Hippocampal formation (tissue), 2 donors: ENCODE measurements around the gene CCDC3.

Source experiments
- DNase-seq, 2 donors: peaks; one replicate each; lab custom pipeline; 2025; lab: John Stamatoyannopoulos, UW

The CCDC3 gene

DNA sequence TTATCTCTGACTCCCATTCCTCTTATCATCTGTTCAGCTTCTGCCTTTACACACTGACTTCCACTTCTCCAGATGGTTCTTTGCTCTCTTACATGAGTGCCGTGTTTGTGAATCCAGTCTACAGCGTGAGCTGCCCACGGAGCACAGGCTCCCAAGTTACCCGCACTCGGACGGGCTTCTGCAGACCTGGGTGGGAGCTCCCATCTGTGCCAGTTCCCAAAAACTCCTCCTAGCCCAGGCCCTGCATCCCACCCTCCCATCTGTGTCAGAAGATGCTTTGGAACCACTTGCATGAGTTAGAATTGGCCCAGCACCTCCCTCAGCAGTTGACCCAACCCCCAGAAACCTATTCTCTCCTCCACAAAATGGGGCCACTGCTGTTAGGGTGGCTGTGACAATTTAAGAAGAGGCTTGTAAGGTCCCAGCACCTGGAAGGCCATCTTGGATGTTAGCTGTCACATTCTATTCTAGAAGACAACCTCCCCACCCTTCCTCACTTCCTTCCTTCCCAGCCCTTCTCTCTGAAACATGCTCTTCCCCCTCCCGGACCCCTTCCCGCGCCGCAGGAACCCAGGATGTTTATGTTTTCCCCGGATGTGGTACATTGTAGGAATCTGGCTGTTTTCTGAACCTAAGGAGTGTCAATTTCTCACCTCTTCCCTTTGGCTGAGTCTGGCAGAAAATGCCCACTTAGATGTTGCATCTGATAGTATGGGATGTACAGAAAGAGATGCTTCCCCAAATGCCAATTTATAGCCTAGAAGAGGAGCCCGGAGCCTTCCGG, 79.2 kb downstream of the CCDC3 start:
- DNase-seq, result peak in 1 of 2 donors; percentile 46

DNA sequence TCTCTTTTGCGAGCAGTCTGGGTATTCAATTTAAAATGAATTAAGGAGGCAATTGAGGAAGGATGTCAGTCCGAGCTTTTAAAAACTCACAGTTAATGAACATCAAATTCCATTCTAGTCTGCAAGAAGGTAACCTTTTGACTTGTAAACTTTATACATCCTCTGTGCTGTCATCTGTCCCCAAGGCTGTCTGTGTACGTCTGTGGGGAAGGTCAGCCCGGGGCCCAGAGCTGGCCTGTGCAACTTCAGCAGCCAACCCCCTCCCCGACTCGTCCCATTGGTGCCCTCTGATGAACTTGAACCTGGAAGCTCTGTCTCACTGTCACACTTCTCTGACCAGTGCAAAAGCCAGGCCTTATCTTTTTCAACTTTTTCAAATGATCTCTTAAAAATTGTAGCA, 80.3 kb downstream of the CCDC3 start:
- DNase-seq, result no peak

DNA sequence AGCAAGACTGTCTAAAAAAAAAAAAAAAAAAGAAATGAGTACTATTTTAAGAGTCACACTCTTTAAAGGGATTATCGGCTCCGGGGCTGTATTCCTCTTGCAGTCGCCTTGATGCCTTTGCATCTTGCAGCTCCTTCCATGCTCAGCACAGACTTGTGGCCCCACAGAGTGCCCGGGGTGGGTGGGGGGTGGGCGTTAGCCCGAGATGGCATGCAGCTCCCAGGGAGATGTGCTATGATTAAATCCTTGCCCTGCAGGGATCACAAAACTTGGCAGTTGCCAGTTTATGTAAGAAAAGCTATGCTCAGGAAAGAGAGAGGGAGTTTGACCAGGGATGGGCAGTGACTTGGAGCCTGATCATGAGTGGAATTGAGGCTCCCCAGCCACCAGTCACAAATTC, 81.9 kb downstream of the CCDC3 start:
- DNase-seq, result no peak

DNA sequence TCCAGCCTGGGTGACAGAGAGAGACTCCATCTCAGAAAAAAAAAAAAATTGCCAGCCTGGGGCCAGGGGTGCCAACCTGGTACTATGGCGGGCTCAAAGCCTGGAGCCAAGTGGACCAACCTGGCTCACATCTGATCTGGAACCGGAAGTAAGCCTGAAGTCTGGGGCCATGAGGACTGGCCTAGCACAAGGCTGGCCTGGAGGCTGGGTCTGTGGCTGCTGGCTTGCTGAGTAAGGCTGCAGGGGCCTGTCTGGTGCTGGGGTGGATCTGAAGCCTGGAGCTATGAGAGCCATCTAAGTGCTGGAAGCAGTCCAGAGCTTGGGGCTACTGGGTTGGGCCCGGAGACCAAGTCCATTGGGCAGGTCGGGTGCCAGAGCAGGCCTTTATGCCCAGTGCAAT, 84.9 kb downstream of the CCDC3 start:
- DNase-seq, result no peak

DNA sequence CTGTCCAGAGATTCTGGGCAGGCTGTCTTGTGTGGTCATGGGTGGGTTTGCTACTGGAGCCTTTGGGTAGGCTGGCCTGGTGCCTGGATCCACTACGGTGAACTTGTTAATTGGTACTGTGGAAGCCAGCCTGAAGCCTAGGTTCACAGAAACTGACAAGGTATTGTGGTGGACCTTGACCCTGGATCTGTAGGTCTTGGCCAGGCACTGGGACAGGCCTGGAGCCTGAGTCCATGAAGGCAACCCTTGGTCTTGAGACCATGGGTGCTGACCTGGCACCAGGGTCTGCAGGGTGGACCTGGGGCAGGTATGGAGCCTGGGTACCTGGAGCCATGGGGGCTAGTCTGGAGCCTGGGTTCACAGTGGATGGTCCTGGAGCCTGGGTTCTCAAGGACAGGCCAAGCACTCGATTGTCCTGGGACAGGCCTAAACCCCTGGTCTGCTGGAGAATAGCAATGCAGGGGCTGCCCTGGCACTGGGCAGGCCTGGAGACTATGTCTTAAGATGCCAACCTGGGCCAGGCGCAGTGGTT, 85.8 kb downstream of the CCDC3 start:
- no peak for DNase-seq

DNA sequence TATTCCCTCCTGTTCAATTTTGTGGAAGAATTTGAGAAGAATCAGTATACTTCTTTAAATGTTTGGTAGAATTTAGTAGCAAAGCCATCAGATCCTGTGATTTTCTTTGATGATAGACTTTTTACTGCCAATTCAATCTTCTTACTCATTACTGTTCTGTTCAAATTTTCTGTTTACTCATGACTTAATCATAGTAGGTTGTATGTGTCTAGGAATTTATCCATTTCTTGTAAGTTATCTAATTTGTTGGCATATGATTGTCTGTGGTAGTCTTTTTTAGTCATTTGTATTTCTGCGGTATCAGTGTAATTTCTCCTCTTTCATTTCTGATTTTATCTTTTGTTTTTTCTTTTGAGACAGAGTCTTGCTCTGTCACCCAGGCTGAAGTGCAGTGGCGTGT, 87.4 kb downstream of the CCDC3 start:
- DNase-seq, result no peak

DNA sequence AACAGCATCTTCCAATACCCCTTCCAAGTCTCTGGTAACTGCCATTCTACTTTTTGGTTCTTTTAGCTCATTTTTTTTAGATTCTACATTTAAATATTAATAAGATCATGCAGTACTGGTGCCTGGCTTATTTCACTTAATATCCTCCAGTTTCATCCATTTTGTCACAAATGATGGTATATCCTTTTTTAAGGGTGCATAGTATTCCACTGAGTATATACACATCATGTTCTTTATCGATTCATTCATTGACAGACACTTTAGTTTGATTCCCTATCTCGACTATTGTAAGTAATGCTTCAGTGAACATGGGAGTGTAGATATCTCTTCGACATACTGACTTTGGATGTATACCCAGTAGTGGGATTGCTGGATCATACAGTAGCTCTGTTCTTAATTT, 89.7 kb downstream of the CCDC3 start:
- DNase-seq, result no peak

DNA sequence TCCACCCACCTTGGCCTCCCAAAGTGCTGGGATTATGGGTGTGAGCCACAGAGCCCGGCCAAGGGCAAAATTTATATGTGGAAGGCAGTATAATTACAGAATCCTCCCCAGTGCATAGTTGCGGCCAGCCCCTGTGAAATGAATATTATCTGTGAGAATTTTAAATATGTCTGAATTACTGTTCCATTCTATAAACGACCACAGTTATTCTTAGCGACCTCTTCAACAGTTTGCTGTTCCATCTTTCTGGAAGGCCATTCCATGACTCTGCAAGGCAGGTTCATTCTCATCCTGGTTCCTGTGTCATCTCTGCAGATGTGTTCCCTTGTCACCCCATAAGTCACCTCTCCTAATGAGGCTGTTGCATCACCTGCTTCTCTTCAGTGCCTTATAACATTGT, 90.7 kb downstream of the CCDC3 start:
- DNase-seq, result no peak

DNA sequence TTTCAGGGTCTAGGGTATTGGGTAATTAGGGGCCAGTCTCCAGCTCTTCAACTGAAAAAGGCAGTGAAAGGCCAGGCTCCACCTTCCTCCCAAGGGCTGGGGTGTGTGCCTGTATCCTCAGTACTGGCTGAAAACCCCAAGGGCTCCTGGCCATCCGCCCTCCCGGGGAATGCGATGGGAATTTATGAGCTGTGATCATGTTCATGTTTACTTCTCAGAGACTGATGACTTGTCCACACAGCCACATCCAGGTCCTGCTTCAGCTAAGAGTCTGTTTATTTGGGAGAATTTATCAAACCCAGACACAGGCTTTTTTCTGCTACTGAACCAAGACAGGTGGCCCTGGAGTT, 91.7 kb downstream of the CCDC3 start:
- DNase-seq, result no peak

DNA sequence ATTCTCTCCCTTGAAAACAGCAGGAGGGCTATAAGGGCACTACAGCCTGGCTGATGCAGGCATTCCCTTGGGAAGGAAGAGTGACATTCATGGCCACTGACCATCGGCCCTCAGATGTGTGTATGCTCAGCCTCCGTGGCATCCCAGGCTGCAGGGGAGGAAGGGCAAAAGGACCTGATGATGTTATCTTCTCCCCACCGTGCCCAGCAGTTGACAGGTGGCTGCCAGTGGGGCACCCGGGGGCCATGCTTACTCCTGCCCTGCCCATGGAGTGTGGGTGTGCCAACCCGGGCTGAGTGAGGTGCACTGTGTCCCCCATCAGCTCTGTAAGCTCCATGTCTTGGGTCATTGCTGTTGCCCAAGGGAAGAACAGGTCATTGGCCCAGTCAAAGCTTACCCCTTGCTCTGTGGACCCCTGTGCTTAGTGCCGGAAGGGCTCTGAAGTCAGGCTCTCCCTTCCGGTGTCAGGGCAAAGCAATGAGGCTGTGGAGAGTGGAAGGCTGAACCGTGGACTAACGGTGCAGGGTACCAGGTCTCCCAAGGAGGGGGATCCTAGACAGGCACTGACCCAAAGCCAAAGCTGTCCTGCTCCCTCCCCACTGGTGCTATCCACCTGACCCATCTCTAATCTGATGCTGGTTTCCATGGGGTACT, 92.2 kb downstream of the CCDC3 start:
- DNase-seq, result no peak

DNA sequence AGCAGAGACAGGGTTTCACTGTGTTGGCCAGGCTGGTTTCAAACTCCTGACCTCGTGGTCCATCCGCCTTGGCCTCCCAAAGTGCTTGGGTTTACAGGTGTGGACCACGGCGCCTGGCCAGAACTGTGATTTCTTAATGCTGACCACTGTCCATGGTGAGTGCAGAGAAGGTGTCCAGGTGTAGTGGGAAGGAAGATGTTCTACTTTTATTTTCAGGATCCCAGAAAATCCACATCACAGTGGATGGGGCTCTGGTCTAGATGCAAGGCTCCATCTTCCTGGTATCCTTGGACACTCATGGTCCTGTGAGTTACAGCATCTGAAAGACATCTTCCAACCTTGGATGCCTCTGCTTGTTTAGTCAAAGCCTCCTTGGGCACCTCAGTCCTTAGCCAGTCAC, 92.7 kb downstream of the CCDC3 start:
- no peak for DNase-seq

DNA sequence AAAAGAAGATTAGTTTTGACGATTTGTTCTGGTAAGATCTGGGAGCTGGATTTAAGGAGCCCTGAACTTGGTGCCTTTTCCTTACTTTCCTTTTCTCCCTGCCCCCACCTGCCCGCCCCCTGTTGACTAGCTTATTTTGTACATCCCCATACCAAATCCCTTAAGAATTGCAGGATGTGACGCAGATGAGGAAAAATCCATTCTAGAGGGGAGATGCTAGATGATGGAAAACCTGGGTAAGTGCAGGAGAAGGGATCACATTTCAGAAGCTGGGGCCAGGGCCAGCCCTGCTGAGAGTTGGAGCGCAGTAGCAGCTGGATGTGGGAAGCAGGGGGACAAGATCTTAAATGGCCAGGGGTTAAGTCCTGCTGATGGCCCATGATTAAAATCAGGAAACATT, 93.9 kb downstream of the CCDC3 start:
- no peak for DNase-seq

DNA sequence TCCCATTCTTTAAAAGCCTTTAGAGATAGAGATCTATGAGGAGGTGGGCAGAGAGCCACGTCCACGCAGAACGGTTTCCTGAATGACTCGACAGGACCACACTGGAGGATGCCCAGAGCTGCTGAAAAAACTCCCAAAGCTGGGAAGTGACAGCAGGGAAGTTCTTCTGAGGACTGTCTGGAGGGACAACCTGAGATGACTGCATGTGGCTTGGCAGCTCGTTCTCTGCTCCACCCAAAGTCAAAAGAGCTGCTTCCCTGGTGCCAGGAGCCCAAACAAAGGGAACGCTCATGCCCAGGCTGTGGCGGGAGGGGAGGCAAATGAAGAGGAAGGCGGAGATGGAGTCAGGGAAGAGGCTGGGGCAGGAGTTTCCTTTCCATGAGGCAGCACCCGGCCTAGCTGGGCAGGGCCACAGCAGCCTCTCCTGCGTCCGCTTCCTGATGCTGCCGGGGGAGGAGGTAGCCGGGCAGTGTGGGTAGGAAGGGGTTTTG, 95.4 kb downstream of the CCDC3 start:
- DNase-seq, result no peak

DNA sequence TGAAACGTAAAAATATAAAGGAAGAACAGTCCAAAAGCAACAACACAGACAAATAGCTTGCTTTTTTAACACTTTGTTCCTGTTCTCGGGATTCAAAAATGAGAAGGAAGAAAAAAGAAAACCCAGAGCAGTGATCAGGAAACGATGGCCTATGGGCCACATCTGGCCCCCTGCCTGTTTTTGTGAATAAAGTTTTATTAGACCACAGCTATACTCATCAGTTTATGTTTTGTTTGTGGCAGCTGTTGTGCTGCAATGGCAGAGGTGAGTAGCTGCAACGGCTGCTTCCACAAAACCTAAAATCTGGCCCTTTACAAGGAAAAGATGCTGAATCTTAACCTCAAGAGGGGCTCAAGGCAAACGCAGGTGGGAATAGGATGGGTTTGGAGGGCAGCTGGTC, 96.4 kb downstream of the CCDC3 start:
- peak in 1 of 2 donors; percentile 44 for DNase-seq

DNA sequence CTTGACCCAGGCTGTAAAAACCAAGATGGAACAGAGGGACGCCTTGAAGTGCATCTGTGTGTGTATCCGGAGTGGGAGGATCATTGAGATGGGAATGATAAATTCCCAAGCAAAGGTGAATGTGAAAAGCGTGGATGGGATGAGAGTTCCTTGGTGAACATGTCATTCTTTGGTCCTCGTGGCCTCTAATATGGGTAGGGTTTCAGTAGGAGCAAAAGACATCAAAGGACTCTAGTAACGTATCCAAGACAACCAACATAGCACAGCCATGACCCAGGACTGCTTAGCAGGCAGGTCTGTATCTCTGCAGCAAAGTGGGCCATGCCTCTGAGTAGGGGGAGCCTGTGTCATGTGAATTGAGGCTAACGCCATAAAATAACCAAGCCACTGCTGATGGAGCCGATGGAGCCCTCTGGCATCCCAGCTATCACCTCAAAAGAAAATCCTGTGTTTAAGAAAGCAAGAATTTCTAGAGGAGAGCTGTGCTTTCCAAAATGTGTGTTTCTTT, 98.6 kb downstream of the CCDC3 start:
- no peak for DNase-seq

DNA sequence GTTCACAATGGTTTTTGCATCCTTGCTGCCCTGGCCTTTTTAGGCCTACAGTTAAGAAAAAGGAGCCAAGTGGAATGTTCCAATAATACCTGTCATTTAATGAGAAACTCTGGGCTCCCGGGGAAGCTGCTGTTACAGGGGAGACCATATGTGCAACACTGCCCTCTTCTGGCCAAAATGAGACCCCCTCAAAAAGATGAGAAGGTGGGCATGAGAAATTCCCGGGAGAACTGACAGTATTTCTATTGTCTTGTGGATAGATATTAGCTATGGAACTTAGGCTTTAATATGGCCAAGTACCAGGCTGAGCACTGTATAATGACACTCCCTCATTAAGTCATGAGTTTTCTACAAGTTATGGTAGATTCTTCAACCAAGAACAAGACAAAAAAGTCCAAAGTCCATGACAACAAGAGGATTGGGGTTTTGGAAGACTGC, 99.4 kb downstream of the CCDC3 start:
- DNase-seq, result peak; percentile 13 to 39

DNA sequence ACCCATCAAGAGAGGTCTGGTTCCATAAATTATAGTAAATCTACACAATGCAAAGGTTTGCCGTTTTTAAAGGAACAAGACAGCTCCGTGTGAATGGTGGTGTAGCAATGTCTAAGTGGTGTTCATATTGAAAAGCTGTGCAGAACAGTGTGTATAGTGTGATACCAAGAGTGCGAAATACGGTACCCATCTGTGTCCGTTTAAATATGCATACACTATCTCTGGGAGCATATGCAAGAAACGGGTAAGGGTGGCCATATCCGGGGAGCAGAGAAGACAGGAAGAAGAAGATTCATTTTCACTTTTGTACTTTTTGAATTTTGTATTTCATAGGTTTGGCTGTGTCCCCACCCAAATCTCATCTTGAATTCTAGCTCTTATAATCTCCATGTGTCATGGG, 102.0 kb downstream of the CCDC3 start:
- DNase-seq, result no peak

DNA sequence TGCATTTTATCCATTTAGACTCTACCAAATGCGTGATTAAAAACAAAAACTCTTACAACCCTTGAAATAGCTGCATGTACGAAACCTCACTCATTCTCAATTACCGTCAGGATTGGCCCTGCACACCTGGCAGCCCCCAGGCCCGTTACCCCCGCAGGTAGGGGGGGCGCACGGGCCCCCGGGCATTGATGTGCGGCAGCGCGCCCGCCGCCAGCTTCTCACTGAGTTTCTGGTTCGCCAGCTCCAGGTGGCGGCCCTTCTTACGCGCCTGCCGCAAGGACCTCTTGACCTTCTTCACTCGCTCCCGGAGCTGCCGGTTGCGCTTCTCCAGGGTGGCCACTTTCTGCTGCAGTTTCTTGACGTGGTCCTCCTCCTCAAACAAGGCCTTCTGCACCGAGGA, 103.2 kb downstream of the CCDC3 start:
- no peak for DNase-seq

DNA sequence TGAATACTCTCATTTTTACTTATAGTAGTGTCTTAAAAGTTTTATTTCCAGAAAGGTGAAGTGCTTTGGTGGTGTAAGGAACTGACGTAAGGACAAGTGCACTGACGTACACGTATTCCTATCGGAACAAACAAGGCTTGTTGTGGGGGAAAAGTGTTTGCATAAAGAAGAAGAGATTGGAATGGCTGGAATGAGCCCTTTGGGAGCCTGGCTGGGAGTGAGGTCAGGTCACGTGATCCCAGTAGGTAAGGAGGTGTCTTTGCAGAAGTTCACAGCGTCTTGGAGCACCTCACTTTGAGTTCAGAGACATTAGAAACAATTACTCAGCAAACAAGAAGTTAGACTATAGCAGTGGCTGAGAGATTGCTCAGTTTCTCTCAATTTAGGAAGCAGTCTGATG, 104.2 kb downstream of the CCDC3 start:
- no peak for DNase-seq

DNA sequence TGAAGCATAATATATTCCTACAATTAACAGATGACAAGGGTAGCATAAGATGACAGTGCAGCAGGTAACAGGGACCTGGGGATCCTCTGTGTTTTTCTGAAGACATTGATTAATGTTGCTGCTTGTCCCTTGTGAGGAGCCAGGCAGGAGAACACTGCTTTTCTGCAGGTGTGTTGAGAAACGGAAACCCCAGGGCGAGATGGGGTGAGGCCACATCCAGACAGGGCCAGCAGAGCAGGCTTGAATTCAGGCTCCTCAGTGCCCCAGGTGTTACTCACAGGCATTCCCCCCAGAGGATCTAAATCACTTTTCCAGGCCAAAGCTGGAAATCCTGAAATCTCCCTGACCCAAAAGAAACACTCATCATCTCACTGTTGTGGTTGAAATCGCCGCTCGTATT, 105.3 kb downstream of the CCDC3 start:
- DNase-seq, result no peak

DNA sequence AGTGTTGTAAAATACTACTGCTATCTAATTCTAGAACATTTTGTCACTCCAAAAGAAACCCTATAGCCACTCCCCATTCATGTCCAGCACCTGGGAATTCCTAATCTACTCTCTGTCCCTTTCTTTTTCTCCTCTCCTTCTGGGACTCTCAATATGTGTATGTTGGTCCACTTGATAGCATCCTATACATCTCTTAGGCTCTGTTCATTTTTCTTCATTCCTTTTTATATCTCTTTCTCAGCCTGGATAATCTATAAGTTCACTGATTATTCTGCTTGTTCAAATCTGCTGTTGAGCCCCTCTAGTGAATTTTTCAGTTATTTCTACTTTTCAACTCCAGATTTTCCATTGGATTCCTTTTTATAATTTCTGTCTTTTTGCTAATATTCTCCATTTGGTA, 108.6 kb downstream of the CCDC3 start:
- no peak for DNase-seq

DNA sequence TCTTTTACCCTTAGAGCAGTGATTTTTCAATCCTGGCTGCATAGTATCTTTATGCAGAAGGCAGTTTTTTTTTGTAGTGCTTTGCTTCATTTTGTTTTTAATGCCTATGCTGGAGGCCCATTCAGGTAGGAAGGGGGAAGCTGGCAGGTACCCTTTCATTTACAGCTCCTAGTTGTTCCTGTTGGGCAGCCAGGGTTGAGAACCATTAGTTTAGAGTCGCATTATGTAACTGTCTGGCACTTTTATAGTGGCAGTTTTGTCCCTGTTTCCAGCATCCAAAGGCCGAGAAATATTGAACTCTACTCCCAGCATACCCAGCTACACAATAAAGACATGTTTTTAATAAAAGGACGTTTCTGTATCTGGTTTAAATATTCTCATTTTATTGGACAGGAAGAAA, 110.6 kb downstream of the CCDC3 start:
- no peak for DNase-seq

DNA sequence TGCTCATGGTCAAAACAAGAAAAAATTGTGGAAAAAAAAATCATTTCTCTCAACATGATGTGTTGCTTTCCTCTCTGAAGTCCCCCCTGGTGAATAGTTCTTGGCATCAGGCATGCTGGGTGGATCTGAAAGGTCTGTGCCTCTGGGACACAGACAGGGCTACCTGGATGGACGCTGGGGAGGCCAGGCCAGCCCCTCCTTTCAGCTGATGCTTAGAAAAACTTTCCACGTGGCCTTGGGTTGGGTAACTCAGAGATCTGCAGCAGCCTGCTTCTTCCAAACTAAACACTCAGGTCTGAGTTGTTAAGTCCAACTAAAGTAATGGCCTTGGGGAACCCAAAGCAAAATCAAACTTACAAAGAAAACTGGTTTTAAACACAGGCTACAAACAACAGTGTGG, 113.0 kb downstream of the CCDC3 start:
- DNase-seq, result no peak
